ENCODE measurements around the gene HDDC3.

The HDDC3 gene

GRCh38 chr15:90952901-90953677 is 20.7 kb upstream of the HDDC3 start:
- TF ChIP-seq CTCF (IDR thresholded peaks at IDR 0.05; ENCODE audit: low read depth, low read length): no peak
- no peak for DNase-seq (ENCODE audit: extremely low read depth, low read depth)

DNA sequence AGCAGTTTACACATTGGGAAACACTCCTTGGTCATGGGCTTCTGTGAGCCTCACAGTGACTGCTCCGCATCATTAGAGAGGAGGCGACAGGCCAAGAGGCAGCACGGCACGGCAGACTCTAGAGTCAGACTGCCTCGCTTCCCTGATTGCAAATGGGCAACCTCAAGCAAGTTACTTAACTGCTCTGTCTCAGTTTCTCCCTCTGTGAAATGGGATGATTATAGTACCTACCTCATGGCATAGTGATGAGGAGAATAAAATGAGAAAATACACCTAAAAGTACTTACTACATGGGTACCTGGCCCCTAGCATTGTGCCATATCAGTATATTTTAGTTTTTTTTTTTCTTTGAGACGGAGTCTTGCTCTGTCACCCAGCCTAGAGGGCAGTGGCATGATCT is 18.3 kb upstream of the HDDC3 start:
- no peak for DNase-seq (ENCODE audit: extremely low read depth, low read depth)
- TF ChIP-seq CTCF (IDR thresholded peaks at IDR 0.05; ENCODE audit: low read depth, low read length): no peak

GRCh38 chr15:90949979-90950675 is 17.8 kb upstream of the HDDC3 start:
- no peak for DNase-seq (ENCODE audit: extremely low read depth, low read depth)
- no peak for TF ChIP-seq CTCF (IDR thresholded peaks at IDR 0.05; ENCODE audit: low read depth, low read length)

DNA sequence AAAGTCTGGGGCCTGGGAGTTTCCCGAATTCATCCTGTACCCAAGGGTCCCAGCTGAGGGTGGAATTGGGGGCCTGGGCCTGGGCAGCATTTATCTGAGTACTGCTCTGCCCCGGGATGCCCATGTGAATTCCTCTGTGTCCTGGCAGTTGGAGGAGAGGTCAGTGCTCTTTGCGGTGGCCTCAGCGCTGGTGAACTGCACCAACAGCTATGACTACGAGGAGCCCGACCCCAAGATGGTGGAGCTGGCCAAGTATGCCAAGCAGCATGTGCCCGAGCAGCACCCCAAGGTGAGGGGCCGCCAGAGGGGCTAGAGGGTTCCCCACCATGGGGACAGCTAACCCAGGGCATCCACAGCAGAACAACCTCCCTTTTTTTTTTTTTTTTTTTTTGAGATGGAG is 16.2 kb upstream of the HDDC3 start:
- DNase-seq (ENCODE audit: extremely low read depth, low read depth): no peak

GRCh38 chr15:90947577-90948357 is 15.4 kb upstream of the HDDC3 start:
- no peak for TF ChIP-seq CTCF (IDR thresholded peaks at IDR 0.05; ENCODE audit: low read depth, low read length)
- DNase-seq (ENCODE audit: extremely low read depth, low read depth): no peak

More for the DNA sequence above, 16.2 kb upstream of the HDDC3 start:
- no peak for TF ChIP-seq CTCF (IDR thresholded peaks at IDR 0.05; ENCODE audit: low read depth, low read length)

DNA sequence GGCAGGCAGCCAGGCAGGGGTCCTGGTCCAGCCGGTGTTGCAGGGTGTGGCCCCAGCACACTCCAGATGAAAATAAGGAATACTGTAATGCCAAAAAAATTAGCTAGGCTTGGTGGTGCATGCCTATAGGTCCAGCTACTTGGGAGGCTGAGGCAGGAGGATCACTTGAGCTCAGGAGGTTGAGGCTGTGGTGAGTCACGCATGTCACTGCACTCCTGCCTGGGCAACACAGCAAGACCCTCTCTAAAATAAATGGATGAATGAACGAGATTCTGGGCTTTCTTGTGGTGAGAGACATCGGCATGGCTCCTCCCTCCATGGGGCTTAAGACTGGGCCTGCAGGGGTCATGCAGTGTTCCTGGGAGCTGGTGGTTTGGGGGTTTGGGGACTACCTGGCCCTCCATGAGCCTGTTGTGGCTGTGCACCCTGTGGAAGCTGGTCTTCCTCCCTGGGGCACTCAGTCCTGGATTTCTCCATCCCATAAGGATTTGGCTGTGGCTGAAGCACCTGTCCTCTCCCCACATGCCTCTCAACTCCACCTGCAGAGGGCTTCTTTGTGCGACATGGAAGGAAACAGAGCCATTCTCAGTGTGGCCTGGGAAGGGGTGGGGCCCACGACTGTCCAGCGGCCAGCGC is 14.7 kb upstream of the HDDC3 start:
- no peak for DNase-seq (ENCODE audit: extremely low read depth, low read depth)
- TF ChIP-seq CTCF (IDR thresholded peaks at IDR 0.05; ENCODE audit: low read depth, low read length): no peak
